Measurements from ENCODE around the gene SLC9C2.
"Not testable (repeated sequence)": the region's sequence is repeated elsewhere in the genome, so short reads cannot be mapped to it uniquely, and the experiment has no call there.

SLC9C2 gene

GRCh38 chr1:173603056-173603591, at the start of gene SLC9C2:
Gene SLC9C2, minus strand, starts transcription at chr1:173603072. Its CDS starts 1,296 bp downstream, at chr1:173601776.
- Histone ChIP-seq H3F3A (ENCODE audit: insufficient read depth) (no peaks in the 10 kb centered on the region), H4K20me1 (ENCODE audit: low read depth, low read length) (no peaks in the 10 kb centered on the region), H3K4me2 (ENCODE audit: low read depth, low read length, poor library complexity, severe bottlenecking) (no peak within 1 kb of the TSS), H3K36me3 (ENCODE audit: low read length) (no peaks in the 10 kb centered on the region), H3K9me3 (ENCODE audit: insufficient read depth, low read length) (no peaks in the 10 kb centered on the region), H3K27ac (ENCODE audit: low read depth, low read length) (no peak within 1 kb of the TSS), H2AFZ (ENCODE audit: low read depth, low read length, severe bottlenecking) (no peak within 1 kb of the TSS), H3K9ac (ENCODE audit: low read length) (no peak within 1 kb of the TSS), H3K9me2 (replicated peaks; ENCODE audit: insufficient read depth, low read length) (no peaks in the 10 kb centered on the region), H3K79me2 (ENCODE audit: insufficient read depth, low read length) (no peaks in the 10 kb centered on the region), H3K4me3 (ENCODE audit: insufficient read depth, low read length, poor library complexity, severe bottlenecking) (no peak within 1 kb of the TSS), H3K27me3 (ENCODE audit: low read length) (no peaks in the 10 kb centered on the region)
- TF ChIP-seq CTCF (IDR thresholded peaks at IDR 0.05; ENCODE audit: insufficient read depth, low read length, poor library complexity, severe bottlenecking) (no peak), EZH2phosphoT487 (conservative IDR thresholded peaks at IDR 0.05; ENCODE audit: low read length) (no peak)

- Histone ChIP-seq H3K4me3 (ENCODE audit: insufficient read depth, low read length, poor library complexity, severe bottlenecking) (no peak overlapping the region), H3K27me3 (ENCODE audit: low read length) (no peaks in the 10 kb centered on the region), H3K36me3 (ENCODE audit: low read length) (no peaks in the 10 kb centered on the region), H3K9me3 (ENCODE audit: insufficient read depth, low read length) (no peaks in the 10 kb centered on the region), H4K20me1 (ENCODE audit: low read depth, low read length) (no peaks in the 10 kb centered on the region), H2AFZ (ENCODE audit: low read depth, low read length, severe bottlenecking) (no peak overlapping the region), H3K9me2 (replicated peaks; ENCODE audit: insufficient read depth, low read length) (no peaks in the 10 kb centered on the region), H3K9ac (ENCODE audit: low read length) (no peak overlapping the region), H3K4me2 (ENCODE audit: low read depth, low read length, poor library complexity, severe bottlenecking) (no peak overlapping the region), H3K79me2 (ENCODE audit: insufficient read depth, low read length) (no peaks in the 10 kb centered on the region), H3F3A (ENCODE audit: insufficient read depth) (no peaks in the 10 kb centered on the region), H3K27ac (ENCODE audit: low read depth, low read length) (no peak overlapping the region)
- TF ChIP-seq CTCF (IDR thresholded peaks at IDR 0.05; ENCODE audit: insufficient read depth, low read length, poor library complexity, severe bottlenecking) (no peak), EZH2phosphoT487 (conservative IDR thresholded peaks at IDR 0.05; ENCODE audit: low read length) (no peak)
Observed at GRCh38 chr1:173648880-173649605, 46.2 kb upstream of the SLC9C2 start.

GRCh38 chr1:173646656-173647055, 43.8 kb upstream of the SLC9C2 start:
- no peak for TF ChIP-seq EZH2phosphoT487 (conservative IDR thresholded peaks at IDR 0.05; ENCODE audit: low read length)
- no peak for TF ChIP-seq CTCF (IDR thresholded peaks at IDR 0.05; ENCODE audit: insufficient read depth, low read length, poor library complexity, severe bottlenecking)
- H3K4me2 ChIP-seq (ENCODE audit: low read depth, low read length, poor library complexity, severe bottlenecking), result no peak overlapping the region
- H3K27ac ChIP-seq (ENCODE audit: low read depth, low read length), result no peak overlapping the region
- H3K27me3 ChIP-seq (ENCODE audit: low read length), result no peaks in the 10 kb centered on the region
- no peak overlapping the region for H2AFZ ChIP-seq (ENCODE audit: low read depth, low read length, severe bottlenecking)
- no peaks in the 10 kb centered on the region for H3K36me3 ChIP-seq (ENCODE audit: low read length)
- H3K4me3 ChIP-seq (ENCODE audit: insufficient read depth, low read length, poor library complexity, severe bottlenecking), result no peak overlapping the region
- no peaks in the 10 kb centered on the region for H4K20me1 ChIP-seq (ENCODE audit: low read depth, low read length)
- H3K9me3 ChIP-seq (ENCODE audit: insufficient read depth, low read length), result no peaks in the 10 kb centered on the region
- no peaks in the 10 kb centered on the region for H3K79me2 ChIP-seq (ENCODE audit: insufficient read depth, low read length)
- H3K9ac ChIP-seq (ENCODE audit: low read length), result no peak overlapping the region
- H3K9me2 ChIP-seq (replicated peaks; ENCODE audit: insufficient read depth, low read length), result no peaks in the 10 kb centered on the region
- no peaks in the 10 kb centered on the region for H3F3A ChIP-seq (ENCODE audit: insufficient read depth)

- H3F3A ChIP-seq (ENCODE audit: insufficient read depth); H2AFZ ChIP-seq (ENCODE audit: low read depth, low read length, severe bottlenecking); H3K36me3 ChIP-seq (ENCODE audit: low read length); H3K4me3 ChIP-seq (ENCODE audit: insufficient read depth, low read length, poor library complexity, severe bottlenecking); H3K9ac ChIP-seq (ENCODE audit: low read length); H3K9me2 ChIP-seq (replicated peaks; ENCODE audit: insufficient read depth, low read length); H3K27me3 ChIP-seq (ENCODE audit: low read length); H3K4me2 ChIP-seq (ENCODE audit: low read depth, low read length, poor library complexity, severe bottlenecking); H4K20me1 ChIP-seq (ENCODE audit: low read depth, low read length); H3K9me3 ChIP-seq (ENCODE audit: insufficient read depth, low read length); H3K79me2 ChIP-seq (ENCODE audit: insufficient read depth, low read length); H3K27ac ChIP-seq (ENCODE audit: low read depth, low read length): not testable (repeated sequence)
Observed at GRCh38 chr1:173642450-173643139, 39.7 kb upstream of the SLC9C2 start.
